K562 (cell line): ENCODE results near the gene INCA1. TPM values are rescaled to one million over a fixed set of nuclear protein-coding genes. Genes with fewer than 3 reads are reported as not detected.

ENCODE experiments used
- ARID1B ChIP-seq: fragments of 450-650 bp; IDR thresholded peaks from 2 replicates; pipeline ENCODE4 v1.6.1; 2016; ENCODE audit warnings: antibody characterized with exemption, mild to moderate bottlenecking, inconsistent platforms
- BCOR ChIP-seq: fragments of 450-650 bp; IDR thresholded peaks from 2 replicates; pipeline ENCODE4 v1.6.1; 2016
- BRF1 ChIP-seq: IDR thresholded peaks from 3 replicates; pipeline ENCODE4 v1.6.1; 2011; ENCODE audit warnings: borderline replicate concordance, mild to moderate bottlenecking; ENCODE audit not compliant: insufficient read length; ENCODE audit errors: extremely low read depth
- DPF2 ChIP-seq: fragments of 450-650 bp; IDR thresholded peaks from 2 replicates; pipeline ENCODE4 v1.6.1; 2016
- HDAC1 ChIP-seq, 2 experiments: fragments of 450-650 bp; IDR thresholded peaks; 2 replicates each; pipeline ENCODE4 v1.6.1; 2016 to 2017; ENCODE audit warnings: inconsistent platforms in 1 of 2, mild to moderate bottlenecking in 1 of 2, moderate library complexity in 1 of 2
- NFE2L1 ChIP-seq: fragments of 450-650 bp; IDR thresholded peaks from 2 replicates; pipeline ENCODE4 v1.6.1; 2016; ENCODE audit warnings: missing genetic modification characterization, low read depth, mild to moderate bottlenecking, missing compliant biosample characterization, moderate library complexity, borderline replicate concordance
- RBFOX2 ChIP-seq: fragments of 200-400 bp; formaldehyde crosslinking; IDR thresholded peaks from 2 replicates; pipeline ENCODE4 v1.6.1; 2017; ENCODE audit warnings: low read depth, mild to moderate bottlenecking, low read length, moderate library complexity
- REST ChIP-seq, 2 experiments: fragments of 450-650 bp; formaldehyde crosslinking in 1 of 2; IDR thresholded peaks; 2 replicates each; pipeline versions ENCODE4 v1.4.0 to v1.6.1; 2014 to 2020; ENCODE audit warnings: mild to moderate bottlenecking in 2 of 2, borderline replicate concordance in 1 of 2, low read depth in 1 of 2
- SMARCA4 ChIP-seq: fragments of 450-650 bp; IDR thresholded peaks from 2 replicates; pipeline ENCODE4 v1.6.1; 2016
- TEAD1 ChIP-seq, 2 experiments: fragments of 450-650 bp in 1 of 2; sonication (generic) in 1 of 2; formaldehyde crosslinking; IDR thresholded peaks; 2 replicates each; pipeline versions ENCODE4 v1.4.0 to v1.8.0; 2020 to 2022; ENCODE audit warnings: mild to moderate bottlenecking in 2 of 2, missing genetic modification reagents in 1 of 2
- YBX1 ChIP-seq: fragments of 450-650 bp; IDR thresholded peaks from 2 replicates; pipeline ENCODE4 v1.7.1; 2016; ENCODE audit warnings: mild to moderate bottlenecking
- ZBTB17 ChIP-seq: fragments of 450-650 bp; formaldehyde crosslinking; IDR thresholded peaks from 2 replicates; pipeline ENCODE4 v1.4.0; 2020; ENCODE audit warnings: mild to moderate bottlenecking
- ZNF174 ChIP-seq: fragments of 250-450 bp; sonication (Bioruptor Pico); IDR thresholded peaks from 2 replicates; pipeline ENCODE4 v1.4.0; 2020; ENCODE audit warnings: mild to moderate bottlenecking
- ZNF263 ChIP-seq: sonication (generic); formaldehyde crosslinking; IDR thresholded peaks from 2 replicates; pipeline ENCODE4 v1.8.0; 2022; ENCODE audit warnings: mild to moderate bottlenecking, missing genetic modification reagents, borderline replicate concordance
- ZNF589 ChIP-seq: fragments of 200-800 bp; sonication (Bioruptor generic); IDR thresholded peaks from 2 replicates; pipeline ENCODE4 v1.6.1; 2016; ENCODE audit warnings: low read depth, missing genetic modification characterization, missing compliant biosample characterization
- polyA plus RNA-seq, 8 experiments: library from polyadenylated mRNA; depleted of rRNA in 4 of 8; stranded (reverse) in 5 of 8; unstranded in 3 of 8; fragments of >200 nt; fragmentation: Nextera tagmentation in 2 of 8; fragmentation: Illumina TruSeq in 1 of 8; extraction: Ambion mirVana in 2 of 8; extraction: Trizol in 1 of 8; gene quantifications; 2 replicates each; pipeline versions ENCODE4 v1.2.1 to v1.2.3, GENCODE V29; 2011 to 2014; ENCODE audit warnings: inconsistent platforms in 1 of 8, missing spikeins in 1 of 8
- total RNA-seq, 7 experiments: library from RNA; depleted of rRNA in 6 of 7; stranded (reverse); fragments of >200 nt in 6 of 7; fragmentation: Illumina TruSeq in 2 of 7; extraction: Trizol in 2 of 7; gene quantifications; 2 replicates each; pipeline versions ENCODE4 v1.2.1 to v1.2.3, GENCODE V29; 2011 to 2021; ENCODE audit warnings: low replicate concordance in 1 of 7
- TF ChIP-seq, protein P1 (sequence below): fragments of 450-650 bp; IDR thresholded peaks from 2 replicates; pipeline ENCODE4 v1.6.1; 2018; ENCODE audit not compliant: partially characterized antibody

INCA1 gene
- total and polyA plus RNA-seq, 9 of the 15 experiments (the other 6 are each of a cell fraction or from before 2014, with no cell fraction given): 0.08 to 0.50 (median 0.13) TPM; not detected in 4

DNA sequence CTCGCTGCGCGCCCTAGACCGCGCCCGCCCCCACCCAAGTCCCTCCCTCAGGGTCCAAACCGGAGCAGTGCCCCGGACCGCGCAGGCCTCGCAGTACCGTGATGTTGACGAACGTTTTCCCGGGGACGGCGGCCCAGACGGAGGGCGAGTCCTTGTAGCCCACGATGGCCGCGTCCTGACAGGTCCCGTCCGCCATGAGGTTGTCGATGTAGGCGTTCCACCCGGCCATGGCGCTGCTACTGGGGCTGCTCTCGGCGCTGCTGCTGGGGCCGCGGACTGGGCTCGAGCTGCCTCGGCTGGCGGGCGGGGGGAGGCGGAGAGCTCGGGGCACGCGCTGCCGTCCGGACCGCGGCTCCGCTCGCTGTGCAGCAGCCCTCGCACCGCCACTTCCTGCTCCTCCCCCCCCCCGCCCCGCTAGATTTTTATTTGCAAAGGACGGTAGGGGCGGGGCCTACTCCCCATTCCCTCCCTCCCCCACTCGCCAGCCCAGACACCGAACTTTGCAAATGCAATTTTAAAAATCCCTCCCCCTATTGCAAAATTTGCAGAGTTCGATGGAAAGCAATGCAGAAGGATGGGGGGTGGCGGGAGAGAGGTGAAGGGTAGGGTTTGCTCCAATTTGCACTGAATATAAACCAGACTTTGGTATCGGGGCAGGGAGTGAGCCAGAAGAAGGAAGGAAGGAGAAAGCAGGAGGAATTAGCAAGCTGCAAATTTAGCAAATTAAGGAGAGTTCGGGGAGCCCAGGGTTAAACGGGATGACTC lies 49.0 kb downstream of the INCA1 start, which contains the start of gene PFN1 (continued):
- 0 out of 4 replicates have a peak, but pooled peaks of 1 of the 2 experiments have one; percentile 39 for TF ChIP-seq TEAD1 (CRISPR knock-in tag; IDR thresholded peaks at IDR 0.05)
- TF ChIP-seq ZNF263: no peak
- peak in 1 of 2 experiments; percentile 28; a peak in 1 of 4 replicates for TF ChIP-seq HDAC1 (IDR thresholded peaks at IDR 0.05)
- TF ChIP-seq ZBTB17: no peak; the same call in 1 of the 2 replicates
- peak; percentile 70 for TF ChIP-seq DPF2
- TF ChIP-seq ZNF174 (CRISPR knock-in tag): no peak
- peak; percentile 56; the same call in 1 of the 2 replicates for TF ChIP-seq ARID1B
- TF ChIP-seq NFE2L1 (tag): no peak
- TF ChIP-seq BCOR: peak; percentile 16; the same call in 1 of the 2 replicates
- no peak for TF ChIP-seq REST (IDR thresholded peaks at IDR 0.05; ENCODE audit: borderline replicate concordance)
- no peak for TF ChIP-seq REST (CRISPR knock-in tag; IDR thresholded peaks at IDR 0.05; ENCODE audit: low read depth)
- TF ChIP-seq, protein P1, sequence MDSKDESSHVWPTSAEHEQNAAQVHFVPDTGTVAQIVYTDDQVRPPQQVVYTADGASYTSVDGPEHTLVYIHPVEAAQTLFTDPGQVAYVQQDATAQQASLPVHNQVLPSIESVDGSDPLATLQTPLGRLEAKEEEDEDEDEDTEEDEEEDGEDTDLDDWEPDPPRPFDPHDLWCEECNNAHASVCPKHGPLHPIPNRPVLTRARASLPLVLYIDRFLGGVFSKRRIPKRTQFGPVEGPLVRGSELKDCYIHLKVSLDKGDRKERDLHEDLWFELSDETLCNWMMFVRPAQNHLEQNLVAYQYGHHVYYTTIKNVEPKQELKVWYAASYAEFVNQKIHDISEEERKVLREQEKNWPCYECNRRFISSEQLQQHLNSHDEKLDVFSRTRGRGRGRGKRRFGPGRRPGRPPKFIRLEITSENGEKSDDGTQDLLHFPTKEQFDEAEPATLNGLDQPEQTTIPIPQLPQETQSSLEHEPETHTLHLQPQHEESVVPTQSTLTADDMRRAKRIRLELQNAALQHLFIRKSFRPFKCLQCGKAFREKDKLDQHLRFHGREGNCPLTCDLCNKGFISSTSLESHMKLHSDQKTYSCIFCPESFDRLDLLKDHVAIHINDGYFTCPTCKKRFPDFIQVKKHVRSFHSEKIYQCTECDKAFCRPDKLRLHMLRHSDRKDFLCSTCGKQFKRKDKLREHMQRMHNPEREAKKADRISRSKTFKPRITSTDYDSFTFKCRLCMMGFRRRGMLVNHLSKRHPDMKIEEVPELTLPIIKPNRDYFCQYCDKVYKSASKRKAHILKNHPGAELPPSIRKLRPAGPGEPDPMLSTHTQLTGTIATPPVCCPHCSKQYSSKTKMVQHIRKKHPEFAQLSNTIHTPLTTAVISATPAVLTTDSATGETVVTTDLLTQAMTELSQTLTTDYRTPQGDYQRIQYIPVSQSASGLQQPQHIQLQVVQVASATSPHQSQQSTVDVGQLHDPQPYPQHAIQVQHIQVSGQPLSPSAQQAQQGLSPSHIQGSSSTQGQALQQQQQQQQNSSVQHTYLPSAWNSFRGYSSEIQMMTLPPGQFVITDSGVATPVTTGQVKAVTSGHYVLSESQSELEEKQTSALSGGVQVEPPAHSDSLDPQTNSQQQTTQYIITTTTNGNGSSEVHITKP: peak; percentile 96
- TF ChIP-seq YBX1: no peak
- TF ChIP-seq RBFOX2: peak; percentile 88
- peak; percentile 55; the same call in 1 of the 2 replicates for TF ChIP-seq SMARCA4
- TF ChIP-seq BRF1: no peak
- no peak for TF ChIP-seq ZNF589 (CRISPR knock-in tag)
